Mucosa of descending colon (tissue), 3 donors: ENCODE data around the gene NPTN. TPM values are rescaled to one million over a fixed set of nuclear protein-coding genes. Genes with fewer than 3 reads are reported as not detected.

Experiments
- ATAC-seq: fragments of 200-7000 bp; cut with Tn5 transposase; one replicate; pipeline ENCODE4 v1.9.1; 2020; ENCODE audit warnings: mild to moderate bottlenecking, moderate library complexity
- DNase-seq, 3 donors: peaks; one replicate each; pipeline ENCODE4 v3.0.0-alpha.2; 2020
- H3K36me3 ChIP-seq: fragments of 200-600 bp; one replicate; pipeline ENCODE4 v1.8.0; 2021; ENCODE audit warnings: low read depth, mild to moderate bottlenecking
- H3K4me1 ChIP-seq: fragments of 200-600 bp; one replicate; pipeline ENCODE4 v1.8.0; 2021; ENCODE audit warnings: low read depth, mild to moderate bottlenecking
- H3K4me3 ChIP-seq: fragments of 200-600 bp; one replicate; pipeline ENCODE4 v1.8.0; 2021; ENCODE audit warnings: mild to moderate bottlenecking
- H3K9me3 ChIP-seq: fragments of 200-600 bp; one replicate; pipeline ENCODE4 v1.8.0; 2021; ENCODE audit warnings: mild to moderate bottlenecking
- CTCF ChIP-seq: fragments of 200-600 bp; IDR thresholded peaks from one replicate; pipeline ENCODE4 v1.8.0; 2022; ENCODE audit warnings: antibody characterized with exemption, mild to moderate bottlenecking
- intact Hi-C, 2 donors: fragments of 100-400 bp; cut with DNase I in 1 of 2; cut with micrococcal nuclease in 1 of 2; formaldehyde crosslinking; loops; one replicate each; pipeline versions ENCODE4 v1.11.0 to v1.11.1; 2022; cut with DNase I, micrococcal nuclease
- long read RNA-seq, 2 donors: library from polyadenylated mRNA; unstranded; transcript quantifications; one replicate each; pipeline ENCODE4 v2.0.0, GENCODE V29; 2019 to 2021
- total RNA-seq, 3 donors: library from RNA; stranded (reverse); fragmentation: NEBNext Ultra II Directional in 2 of 3; extraction: Animal tissue kit (Norgen Biotek cat#: 25700) in 2 of 3; gene quantifications; one replicate each; pipeline versions ENCODE4 v1.2.1 to v1.2.4, GENCODE V29; 2021 to 2023
- donor health status: DM: no; HTN: no; CAD: no; lungs with moderate emphysema.
- donor health status: DM: no; HTN: no; CAD: no.
- donor health status: DM: no; HTN: yes; CAD: no.

NPTN gene
- total RNA-seq: 100 to 1,000 TPM; 157 to 200 (median 168) TPM
- long read RNA-seq, donor 1, transcript NPTN-202 (8 exons, 2,817 nt): major isoform, 193 of 221 reads
- long read RNA-seq, donor 1, partial matches to known transcripts: 9 of 221 reads
- long read RNA-seq, donor 1, other reads (novel, unspliced or antisense): 15 of 221 reads
- long read RNA-seq, donor 2, partial matches to known transcripts: 5 of 10 reads
- long read RNA-seq, donor 2, other reads (novel, unspliced or antisense): 3 of 10 reads

- TF ChIP-seq CTCF: no peak
Observed at GRCh38 chr15:73633111-73633990, at the start of gene NPTN. TSS of gene NPTN (minus strand) at chr15:73633389. CDS start at chr15:73633215, 174 bp downstream.

GRCh38 chr15:73682600-73683090, 49.5 kb upstream of the NPTN start:
- DNase-seq (no peak), ATAC-seq (no peak)
- intact Hi-C loops: loop anchor here in 1 of 2 donors (10.0 kb wide), 1 partner anchor 48 kb away; the partner anchor contains the start of gene NPTN
- H3K4me1 ChIP-seq: peaks cover 11% of the 10 kb centered on the region
- H3K9me3 ChIP-seq: no peaks in the 10 kb centered on the region
- H3K4me3 ChIP-seq: no peak overlapping the region
- no peaks in the 10 kb centered on the region for H3K36me3 ChIP-seq
- TF ChIP-seq CTCF: no peak

More at GRCh38 chr15:73633111-73633990, at the start of gene NPTN:
- intact Hi-C loops: loop anchor here in 1 of 2 donors (10.0 kb wide), 1 partner anchor 51 kb away; the partner anchor contains the start of gene CD276
- DNase-seq (peak; percentile 98 to 100 (median 99)), ATAC-seq (peak; percentile 95)
- peaks cover 46% of the 10 kb centered on the region for H3K4me1 ChIP-seq
- H3K9me3 ChIP-seq: no peaks in the 10 kb centered on the region
- H3K4me3 ChIP-seq: peak within 1 kb of the TSS; percentile 96
- H3K36me3 ChIP-seq: peaks cover 4% of the 10 kb centered on the region

GRCh38 chr15:73681856-73682599, 48.8 kb upstream of the NPTN start:
- no peaks in the 10 kb centered on the region for H3K36me3 ChIP-seq
- H3K4me1 ChIP-seq: peaks cover 11% of the 10 kb centered on the region
- ATAC-seq (no peak), DNase-seq (no peak)
- H3K4me3 ChIP-seq: no peak overlapping the region
- no peaks in the 10 kb centered on the region for H3K9me3 ChIP-seq
- no peak for TF ChIP-seq CTCF
- intact Hi-C loops: loop anchor here in 1 of 2 donors (10.0 kb wide), 1 partner anchor 47 kb away; the partner anchor contains the start of gene NPTN

- Histone ChIP-seq H3K9me3 (no peaks in the 10 kb centered on the region), H3K36me3 (no peaks in the 10 kb centered on the region), H3K4me1 (peaks cover 11% of the 10 kb centered on the region), H3K4me3 (no peak overlapping the region)
- no peak for TF ChIP-seq CTCF
- DNase-seq (no peak), ATAC-seq (no peak)
- intact Hi-C loops: loop anchor here in 1 of 2 donors (10.0 kb wide), 1 partner anchor 46 kb away; the partner anchor contains the start of gene NPTN
Observed at GRCh38 chr15:73681063-73681462, 47.9 kb upstream of the NPTN start.

GRCh38 chr15:73680549-73680948, 47.4 kb upstream of the NPTN start:
- Histone ChIP-seq H3K4me1 (peaks cover 11% of the 10 kb centered on the region), H3K9me3 (no peaks in the 10 kb centered on the region), H3K36me3 (no peaks in the 10 kb centered on the region), H3K4me3 (no peak overlapping the region)
- intact Hi-C loops: loop anchor here in 1 of 2 donors (10.0 kb wide), 1 partner anchor 46 kb away; the partner anchor contains the start of gene NPTN
- ATAC-seq: no peak
- no peak for TF ChIP-seq CTCF
- no peak for DNase-seq
